NCI-H1105 treated with DMSO at 0.1 percent for 48 hours (cell line): ENCODE measurements around the gene MIER2.
"Not testable (repeated sequence)": the region's sequence is repeated elsewhere in the genome, so short reads cannot be mapped to it uniquely, and the experiment has no call there.

Source experiments
- DNase-seq: peaks from one replicate; lab custom pipeline; 2025; lab: John Stamatoyannopoulos, UW

The MIER2 gene

DNA sequence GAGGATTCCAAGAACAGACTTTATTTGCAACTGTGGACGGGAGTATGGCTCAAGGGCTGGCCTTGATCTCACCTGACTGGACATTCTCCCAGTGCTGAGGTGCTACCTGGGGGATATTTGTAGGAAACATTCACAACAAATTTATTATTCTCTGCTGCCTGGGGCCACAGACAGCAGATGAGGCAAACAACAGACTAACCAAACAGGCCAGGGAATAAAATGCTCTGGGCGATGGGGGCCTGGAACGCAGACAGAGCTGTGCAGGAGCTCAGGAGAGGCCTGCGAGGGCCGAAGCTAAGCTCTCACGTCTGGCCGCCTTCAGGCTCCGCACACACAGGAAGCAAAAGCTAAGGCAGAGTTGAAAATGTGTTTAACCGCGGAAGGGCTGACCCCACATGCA, 61.2 kb downstream of the MIER2 start:
- no peak for DNase-seq

DNA sequence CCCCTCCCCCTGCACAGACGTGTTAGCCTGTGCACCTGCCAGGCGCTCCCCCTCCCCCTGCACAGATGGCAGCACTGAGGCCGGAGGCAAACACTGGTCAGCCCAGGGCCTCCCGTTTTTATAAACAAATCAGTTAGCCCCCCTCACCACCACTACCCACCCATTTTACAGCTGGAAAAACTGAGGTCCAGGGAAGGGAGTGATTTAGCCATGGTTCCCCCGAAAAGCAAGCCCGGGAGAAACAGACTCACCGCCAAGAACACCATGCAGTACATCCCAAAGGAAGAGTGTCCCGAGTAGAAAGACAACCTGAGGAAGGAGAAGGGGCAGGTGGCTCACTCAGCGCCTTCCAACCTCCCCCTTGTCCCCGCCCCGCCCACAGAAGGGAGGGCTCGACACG, 62.1 kb downstream of the MIER2 start:
- no peak for DNase-seq

DNA sequence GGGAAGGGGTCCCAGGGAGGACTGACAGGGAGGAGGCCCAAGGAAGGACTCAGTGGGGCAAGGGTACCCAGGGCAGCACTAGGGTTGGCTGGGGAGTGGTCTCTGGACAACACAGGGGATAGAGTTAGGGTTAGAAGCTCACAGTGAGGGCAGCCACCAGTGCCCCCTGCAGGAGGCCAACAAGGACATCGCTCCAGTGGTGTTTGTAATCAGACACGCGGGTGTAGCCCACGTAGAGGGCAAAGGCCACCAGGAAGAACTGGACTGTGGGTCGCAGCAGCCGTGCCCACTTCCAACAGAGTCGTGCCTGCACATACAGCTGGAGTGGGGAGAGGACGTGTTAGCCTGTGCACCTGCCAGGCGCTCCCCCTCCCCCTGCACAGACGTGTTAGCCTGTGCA, 62.6 kb downstream of the MIER2 start:
- DNase-seq = no peak

DNA sequence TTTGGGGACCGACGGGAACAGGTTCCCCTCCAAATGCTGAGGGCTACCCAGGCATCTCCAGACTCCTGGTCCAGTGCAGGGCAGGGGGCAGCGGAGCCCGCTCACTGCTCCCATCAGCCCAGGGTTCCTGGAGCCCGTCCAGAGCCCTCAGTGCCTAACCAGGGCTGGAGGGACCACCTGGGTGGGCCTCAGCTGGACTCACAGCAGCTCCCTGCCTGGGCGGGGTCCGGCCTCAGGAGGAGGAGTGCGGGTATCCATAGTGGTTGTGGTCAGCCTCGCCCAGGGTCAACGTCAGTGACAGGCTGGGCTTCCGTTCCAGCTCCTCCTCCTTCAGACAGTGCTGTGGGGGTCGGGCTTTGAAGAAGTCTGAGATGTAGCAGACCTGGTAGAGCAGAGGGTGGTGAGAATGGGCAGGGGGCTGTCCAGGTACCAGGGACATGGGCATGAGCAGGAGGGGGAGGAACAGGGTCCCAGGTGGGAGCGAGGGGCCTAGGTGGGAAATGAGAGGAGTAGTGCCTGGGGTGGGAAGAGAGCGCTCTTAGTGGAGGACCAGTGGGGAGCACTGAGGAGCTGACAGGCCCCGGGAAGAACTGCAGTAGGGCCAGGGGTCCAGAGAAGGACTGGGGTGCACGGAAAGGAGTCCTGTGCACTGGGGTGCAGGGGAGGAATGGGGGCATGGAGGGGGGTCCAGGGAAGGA, 63.3 kb downstream of the MIER2 start:
- DNase-seq = no peak

DNA sequence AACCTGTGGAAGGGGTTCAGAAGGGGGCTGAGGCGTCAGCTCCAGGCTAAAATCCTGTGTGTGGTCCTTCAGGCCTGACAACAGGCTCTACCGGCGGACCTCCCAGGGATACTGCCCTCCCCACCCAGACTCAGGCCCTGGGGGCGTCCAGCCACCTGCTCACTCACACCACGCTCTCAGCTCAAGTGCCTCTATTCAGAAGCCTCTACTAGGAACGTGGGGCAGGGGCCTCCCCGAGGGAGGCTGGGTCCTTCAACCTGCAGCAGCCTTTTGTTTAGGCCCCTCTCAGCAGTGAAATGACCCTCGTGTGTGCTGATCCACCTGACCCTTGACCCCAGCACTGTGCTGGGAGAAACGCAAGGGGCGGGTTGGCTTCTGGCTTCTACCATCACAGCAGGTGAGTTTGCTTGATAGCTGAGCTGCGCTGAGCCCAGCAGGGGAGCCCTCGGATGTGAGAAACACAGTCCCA, 64.0 kb downstream of the MIER2 start:
- DNase-seq = no peak

DNA sequence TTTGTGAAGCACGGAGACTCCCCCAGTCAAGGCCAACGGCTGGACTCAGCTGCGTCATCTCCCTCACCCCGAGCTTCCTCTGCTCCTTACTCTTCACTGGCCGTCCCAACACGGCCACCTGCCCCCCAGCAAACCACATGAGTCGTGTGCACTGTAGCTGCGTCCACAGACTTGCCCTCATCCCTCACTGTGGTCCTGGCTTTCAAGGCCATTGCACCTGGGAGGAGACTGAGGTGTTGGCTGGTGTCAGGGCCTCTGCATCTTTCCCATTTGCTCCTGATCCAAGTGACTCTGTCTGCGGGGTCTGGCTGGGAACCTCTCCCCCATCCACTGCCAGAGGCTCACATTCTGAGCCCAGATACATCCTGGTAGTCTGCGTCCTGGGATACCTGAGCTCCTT, 64.9 kb downstream of the MIER2 start:
- DNase-seq = no peak

DNA sequence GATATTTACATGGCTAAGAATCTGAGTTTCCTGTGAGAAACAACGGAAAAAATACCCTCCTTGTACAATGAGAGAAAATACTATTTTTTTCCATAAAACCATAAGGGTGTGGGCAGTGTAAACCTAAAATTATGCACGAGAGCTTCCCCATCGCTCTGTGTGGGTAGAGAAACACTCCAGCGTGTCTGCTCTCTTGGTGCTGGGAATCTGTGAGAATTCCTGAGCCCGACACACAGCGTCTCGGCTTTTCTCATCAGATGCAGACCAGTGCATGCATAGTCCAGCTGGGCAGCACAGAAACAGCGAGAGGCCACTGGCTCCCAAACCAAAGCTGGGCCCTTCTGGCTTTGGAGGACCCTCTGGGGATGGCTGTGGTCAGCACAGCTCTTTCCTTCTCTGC, 65.4 kb downstream of the MIER2 start:
- no peak for DNase-seq

DNA sequence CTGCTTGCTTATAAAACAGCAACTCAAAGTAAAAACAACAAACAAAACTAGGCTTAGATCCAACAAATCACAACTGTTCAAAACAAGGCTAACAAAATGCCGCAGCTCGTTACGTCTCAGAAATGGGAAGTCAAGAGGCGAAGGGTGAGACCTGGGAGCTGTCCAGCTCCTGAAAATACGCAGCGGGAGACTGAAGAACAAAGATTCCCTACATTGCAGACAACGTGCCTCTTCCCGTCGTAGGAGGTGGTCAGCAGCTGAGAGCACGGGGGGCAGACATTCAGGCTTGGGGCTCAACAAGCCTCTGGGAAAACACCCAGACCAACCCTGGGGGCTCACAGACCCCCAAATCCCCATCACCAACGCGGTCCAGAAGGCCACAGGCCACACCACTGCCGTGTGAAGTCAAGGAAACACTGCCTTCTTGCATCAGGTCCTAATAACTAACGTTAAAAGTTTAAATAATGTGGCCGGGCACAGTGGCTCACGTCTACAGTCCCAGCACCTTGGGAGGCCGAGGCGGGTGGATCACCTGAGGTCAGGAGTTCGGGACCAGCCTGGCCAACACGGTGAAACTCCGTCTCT, 66.9 kb downstream of the MIER2 start:
- DNase-seq = no peak

DNA sequence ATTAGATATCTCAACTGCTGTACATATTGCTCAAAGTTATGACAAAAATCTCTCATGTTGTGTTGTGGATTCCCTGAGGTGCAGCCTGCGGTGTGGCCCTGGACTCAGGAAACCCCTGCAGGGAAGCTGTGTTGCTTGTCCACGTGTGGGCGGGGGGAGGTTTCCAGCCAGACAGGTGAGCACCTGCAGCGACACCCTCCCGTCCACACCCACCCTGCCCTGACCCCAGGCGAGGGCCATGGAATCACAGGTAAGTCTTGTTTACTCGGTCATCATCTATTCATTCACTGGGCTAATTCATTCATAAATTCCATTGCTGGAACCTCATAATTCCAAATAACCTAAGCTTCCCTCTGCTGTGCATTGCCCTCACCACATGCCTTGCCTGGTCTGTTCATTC, 67.5 kb downstream of the MIER2 start:
- no peak for DNase-seq

DNA sequence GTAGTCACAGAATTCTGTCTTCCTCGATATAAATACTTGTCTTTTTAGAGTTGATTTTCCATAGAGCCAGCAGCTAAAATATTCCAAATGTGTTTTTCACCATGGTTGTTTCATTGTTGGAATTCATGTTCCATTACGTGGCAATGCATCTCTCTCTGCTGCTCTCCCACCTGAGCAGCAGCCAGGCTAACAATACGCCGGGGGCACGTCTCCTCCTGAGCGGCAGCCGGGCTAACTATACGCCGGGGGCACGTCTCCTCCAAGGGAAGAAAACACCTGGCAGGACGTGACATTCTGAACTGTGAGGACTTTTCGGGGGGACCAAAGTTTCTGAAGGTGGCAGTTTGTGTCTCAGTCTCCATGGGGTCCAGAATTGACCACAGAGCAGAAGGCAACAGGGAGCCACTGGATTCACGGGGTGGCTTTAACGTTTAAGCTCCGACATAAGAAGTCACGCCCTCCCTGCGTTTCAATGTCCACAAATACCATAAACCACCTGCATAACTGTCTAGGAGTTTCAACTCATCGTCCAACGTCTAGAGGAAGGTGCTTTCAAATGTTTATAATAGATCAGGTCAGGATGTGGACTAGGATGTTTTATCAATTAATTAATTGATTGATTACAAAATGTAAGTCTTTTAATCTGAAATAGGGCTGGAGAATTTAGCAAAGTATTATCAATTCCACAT, 68.5 kb downstream of the MIER2 start:
- no peak for DNase-seq

DNA sequence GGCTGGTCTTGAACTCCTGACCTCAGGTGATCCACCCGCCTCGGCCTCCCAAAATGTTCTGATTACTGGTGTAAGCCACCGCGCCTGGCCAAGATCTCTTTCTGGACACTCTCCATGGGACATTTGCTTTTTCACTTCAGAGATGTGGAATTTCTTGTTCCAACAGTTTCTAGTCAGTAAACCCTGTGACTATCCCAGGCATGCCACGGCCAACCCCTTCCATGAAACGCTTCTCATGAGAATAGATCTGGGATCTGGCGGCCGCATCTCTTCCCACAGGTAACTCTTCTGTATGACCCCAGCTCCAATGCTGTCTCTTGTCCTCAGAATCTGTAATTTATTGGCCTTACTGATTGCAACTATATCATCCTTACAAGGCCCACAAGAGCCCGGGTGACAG, 69.6 kb downstream of the MIER2 start:
- no peak for DNase-seq

DNA sequence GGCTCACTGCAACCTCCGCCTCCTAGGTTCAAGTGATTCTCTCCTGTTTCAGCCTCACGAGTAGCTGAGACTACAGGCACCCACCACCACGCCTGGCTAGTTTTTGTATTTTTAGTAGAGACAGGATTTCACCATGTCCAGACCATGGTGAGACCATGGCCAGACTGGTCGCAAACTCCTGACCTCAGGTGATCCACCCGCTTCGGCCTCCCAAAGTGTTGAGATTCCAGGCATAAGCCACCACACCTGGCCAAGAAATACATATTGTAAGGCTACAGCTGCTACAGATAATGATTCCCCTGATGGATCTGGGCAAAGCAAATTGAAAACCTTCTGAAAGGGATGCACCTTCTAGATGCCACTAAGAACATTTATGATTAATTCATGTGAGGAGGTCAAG, 71.2 kb downstream of the MIER2 start:
- DNase-seq = no peak

DNA sequence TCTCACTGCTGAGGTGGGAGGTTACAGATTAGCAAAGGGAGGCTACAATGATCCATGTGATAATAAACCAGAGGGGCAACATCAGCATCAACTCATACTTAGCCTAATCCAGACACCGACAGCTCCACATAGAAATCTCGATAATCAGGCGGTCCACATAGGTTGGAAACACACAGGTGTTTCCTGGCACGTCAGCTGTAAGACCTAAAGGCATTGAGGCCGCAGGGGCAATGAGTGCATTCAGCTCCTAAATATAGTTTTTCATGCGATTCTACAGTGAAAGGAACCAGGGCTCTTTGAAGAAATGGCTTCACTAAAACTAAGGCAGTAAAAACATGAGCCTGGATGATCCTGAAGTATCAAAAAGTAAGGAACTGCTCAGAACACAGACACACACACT, 72.7 kb downstream of the MIER2 start:
- no peak for DNase-seq

DNA sequence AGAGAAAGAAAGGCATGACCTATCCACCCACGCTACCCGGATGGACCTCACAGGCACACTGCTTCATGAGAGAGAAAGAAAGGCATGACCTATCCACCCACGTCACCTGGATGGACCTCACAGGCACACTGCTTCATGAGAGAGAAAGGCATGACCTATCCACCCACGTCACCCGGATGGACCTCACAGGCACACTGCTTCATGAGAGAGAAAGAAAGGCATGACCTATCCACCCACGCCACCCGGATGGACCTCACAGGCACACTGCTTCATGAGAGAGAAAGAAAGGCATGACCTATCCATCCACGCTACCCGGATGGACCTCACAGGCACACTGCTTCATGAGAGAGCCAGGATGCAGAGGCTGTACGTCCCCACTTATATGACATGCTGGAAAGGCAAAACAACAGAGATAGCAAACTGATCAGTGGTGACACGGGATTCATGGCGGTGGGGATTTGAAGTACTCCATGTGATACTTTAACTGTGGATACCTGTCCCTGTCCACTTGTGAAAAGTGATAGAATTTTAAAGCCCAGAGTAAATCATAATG, 73.8 kb downstream of the MIER2 start:
- DNase-seq = not testable (repeated sequence)

DNA sequence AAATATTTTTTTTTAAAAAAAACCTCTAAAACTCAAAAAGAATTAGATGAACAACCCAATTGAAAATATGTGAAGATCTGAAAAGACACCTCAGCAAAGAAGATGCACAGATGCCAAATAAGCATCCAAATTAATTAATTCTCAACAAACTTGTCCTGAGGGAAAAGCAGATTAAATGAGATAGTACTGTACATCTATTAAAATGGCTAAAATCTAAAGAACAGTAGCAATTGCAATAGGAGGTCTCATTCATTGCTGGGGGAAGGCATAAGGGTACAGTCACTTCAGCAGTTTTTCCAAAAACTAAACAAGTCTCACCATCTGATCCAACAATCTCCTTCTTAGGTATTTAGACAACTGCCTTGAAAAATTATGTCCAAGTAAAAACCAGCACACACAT, 75.4 kb downstream of the MIER2 start:
- DNase-seq = no peak

DNA sequence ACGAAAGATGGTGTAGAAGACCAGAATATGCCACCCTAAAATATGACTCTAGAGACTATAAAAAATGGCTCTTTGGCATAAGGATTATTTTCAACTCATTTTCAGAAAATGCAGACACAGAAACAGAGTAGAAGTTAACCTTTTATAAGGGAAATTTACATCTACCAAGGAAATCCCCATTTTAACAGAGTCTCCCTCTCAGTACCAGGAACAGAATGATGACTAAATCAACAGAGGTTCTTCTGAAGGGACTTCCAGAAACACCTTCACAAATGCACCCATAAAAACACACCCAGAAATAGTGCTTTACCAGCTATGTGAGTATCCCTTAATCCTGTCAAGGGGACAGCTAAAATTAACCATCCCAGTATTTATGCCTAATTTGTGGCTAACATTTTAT, 82.5 kb downstream of the MIER2 start:
- DNase-seq = no peak

DNA sequence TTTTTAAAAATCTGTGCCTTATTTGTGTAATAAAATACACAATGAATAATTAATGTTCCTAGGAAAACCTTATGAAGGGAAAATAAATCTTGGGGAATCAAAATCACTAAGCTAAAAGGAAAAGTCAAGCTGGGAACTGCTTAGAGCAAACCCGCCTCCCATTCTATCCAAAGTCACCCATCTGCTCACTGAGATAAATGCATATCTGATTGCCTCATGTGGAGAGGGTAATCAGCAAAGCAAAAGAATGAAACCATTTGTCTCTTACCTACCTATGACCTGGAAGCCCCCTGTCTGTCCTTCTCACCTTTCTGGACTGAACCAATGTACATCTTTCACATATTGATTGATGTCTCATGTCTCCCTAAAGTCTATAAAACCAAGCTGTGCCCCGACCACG, 87.8 kb downstream of the MIER2 start:
- DNase-seq = not testable (repeated sequence)
